ENCODE results near the gene GAL3ST3. TPM values are rescaled to one million over a fixed set of nuclear protein-coding genes. Genes with fewer than 3 reads are reported as not detected.

The GAL3ST3 gene
- total and polyA plus RNA-seq, 2 of the 8 experiments (the other 6 are each of a cell fraction or from before 2014, with no cell fraction given): 21.1 to 21.4 TPM

GRCh38 chr11:66070604-66071380 is 21.8 kb upstream of the GAL3ST3 start (continued):
- TF ChIP-seq PHF8 (conservative IDR thresholded peaks at IDR 0.05; ENCODE audit: low read depth, low read length) (peak; percentile 16; the same call in 1 of the 2 replicates), KDM4A (IDR thresholded peaks at IDR 0.05; ENCODE audit: low read depth, low read length, severe bottlenecking) (peak; percentile 87), CHD2 (IDR thresholded peaks at IDR 0.05; ENCODE audit: low read length) (no peak), SIX5 (IDR thresholded peaks at IDR 0.05; ENCODE audit: low read depth, low read length) (no peak), TBP (IDR thresholded peaks at IDR 0.05; ENCODE audit: low read depth, low read length) (no peak), CBX5 (IDR thresholded peaks at IDR 0.05; ENCODE audit: low read depth, low read length) (no peak), GABPA (IDR thresholded peaks at IDR 0.05; ENCODE audit: borderline replicate concordance, insufficient read depth, low read length) (no peak), HDAC2 (IDR thresholded peaks at IDR 0.05; ENCODE audit: borderline replicate concordance in 1 of 2, low read depth in 2 of 2, low read length in 2 of 2) (no peak), BACH1 (IDR thresholded peaks at IDR 0.05; ENCODE audit: low read length) (no peak), JUND (IDR thresholded peaks at IDR 0.05; ENCODE audit: low read length) (no peak), CBX8 (IDR thresholded peaks at IDR 0.05; ENCODE audit: borderline replicate concordance, low read depth, low read length) (no peak), GTF2F1 (IDR thresholded peaks at IDR 0.05; ENCODE audit: borderline replicate concordance, low read depth, low read length) (no peak), MAFK (IDR thresholded peaks at IDR 0.05; ENCODE audit: low read depth, low read length) (no peak), CEBPB (IDR thresholded peaks at IDR 0.05; ENCODE audit: low read depth, low read length) (no peak), TAF1 (IDR thresholded peaks at IDR 0.05; ENCODE audit: low read depth, low read length) (no peak)

All from H1 (cell line).